ENCODE results near the gene NECAP2.
"Not testable (repeated sequence)": the region's sequence is repeated elsewhere in the genome, so short reads cannot be mapped to it uniquely, and the experiment has no call there.

GRCh38 chr1:16492937-16493336, 52.4 kb downstream of the NECAP2 start:
- not testable (repeated sequence) for TF ChIP-seq CTCF (IDR thresholded peaks at IDR 0.05; ENCODE audit: insufficient read depth, low read length); POLR2AphosphoS5 (IDR thresholded peaks at IDR 0.05; ENCODE audit: low read depth); GABPA (IDR thresholded peaks at IDR 0.05; ENCODE audit: low read depth); SPI1 (IDR thresholded peaks at IDR 0.05; ENCODE audit: borderline replicate concordance, low read depth)
- TF ChIP-seq, protein P1, sequence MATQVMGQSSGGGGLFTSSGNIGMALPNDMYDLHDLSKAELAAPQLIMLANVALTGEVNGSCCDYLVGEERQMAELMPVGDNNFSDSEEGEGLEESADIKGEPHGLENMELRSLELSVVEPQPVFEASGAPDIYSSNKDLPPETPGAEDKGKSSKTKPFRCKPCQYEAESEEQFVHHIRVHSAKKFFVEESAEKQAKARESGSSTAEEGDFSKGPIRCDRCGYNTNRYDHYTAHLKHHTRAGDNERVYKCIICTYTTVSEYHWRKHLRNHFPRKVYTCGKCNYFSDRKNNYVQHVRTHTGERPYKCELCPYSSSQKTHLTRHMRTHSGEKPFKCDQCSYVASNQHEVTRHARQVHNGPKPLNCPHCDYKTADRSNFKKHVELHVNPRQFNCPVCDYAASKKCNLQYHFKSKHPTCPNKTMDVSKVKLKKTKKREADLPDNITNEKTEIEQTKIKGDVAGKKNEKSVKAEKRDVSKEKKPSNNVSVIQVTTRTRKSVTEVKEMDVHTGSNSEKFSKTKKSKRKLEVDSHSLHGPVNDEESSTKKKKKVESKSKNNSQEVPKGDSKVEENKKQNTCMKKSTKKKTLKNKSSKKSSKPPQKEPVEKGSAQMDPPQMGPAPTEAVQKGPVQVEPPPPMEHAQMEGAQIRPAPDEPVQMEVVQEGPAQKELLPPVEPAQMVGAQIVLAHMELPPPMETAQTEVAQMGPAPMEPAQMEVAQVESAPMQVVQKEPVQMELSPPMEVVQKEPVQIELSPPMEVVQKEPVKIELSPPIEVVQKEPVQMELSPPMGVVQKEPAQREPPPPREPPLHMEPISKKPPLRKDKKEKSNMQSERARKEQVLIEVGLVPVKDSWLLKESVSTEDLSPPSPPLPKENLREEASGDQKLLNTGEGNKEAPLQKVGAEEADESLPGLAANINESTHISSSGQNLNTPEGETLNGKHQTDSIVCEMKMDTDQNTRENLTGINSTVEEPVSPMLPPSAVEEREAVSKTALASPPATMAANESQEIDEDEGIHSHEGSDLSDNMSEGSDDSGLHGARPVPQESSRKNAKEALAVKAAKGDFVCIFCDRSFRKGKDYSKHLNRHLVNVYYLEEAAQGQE (IDR thresholded peaks at IDR 0.05; ENCODE audit: insufficient replicate concordance, low read depth): not testable (repeated sequence)
